Measurements from ENCODE around the gene TFDP2.
"Not testable (repeated sequence)": the region's sequence is repeated elsewhere in the genome, so short reads cannot be mapped to it uniquely, and the experiment has no call there.

The TFDP2 gene

GRCh38 chr3:142127941-142128658 lies 21.2 kb downstream of the TFDP2 start:
- no peak for DNase-seq

- DNase-seq: no peak
Measured at GRCh38 chr3:142124243-142124642, 25.1 kb downstream of the TFDP2 start.

- no peak for DNase-seq
Measured at GRCh38 chr3:142120707-142121106, 28.6 kb downstream of the TFDP2 start.

GRCh38 chr3:142118911-142119310 lies 30.4 kb downstream of the TFDP2 start:
- no peak for DNase-seq

GRCh38 chr3:142117056-142117851 lies 32.1 kb downstream of the TFDP2 start:
- no peak for DNase-seq

- no peak for DNase-seq
Measured at GRCh38 chr3:142115867-142116668, 33.3 kb downstream of the TFDP2 start.

- no peak for DNase-seq
Measured at GRCh38 chr3:142112601-142113000, 36.7 kb downstream of the TFDP2 start.

- DNase-seq: no peak
Measured at GRCh38 chr3:142106548-142106947, 42.8 kb downstream of the TFDP2 start.

GRCh38 chr3:142105991-142106390 lies 43.4 kb downstream of the TFDP2 start:
- no peak for DNase-seq

- DNase-seq: no peak
Measured at GRCh38 chr3:142104763-142105162, 44.6 kb downstream of the TFDP2 start.

GRCh38 chr3:142098964-142099363 lies 50.4 kb downstream of the TFDP2 start:
- DNase-seq: no peak

- no peak for DNase-seq
Measured at GRCh38 chr3:142097099-142097843, 52.1 kb downstream of the TFDP2 start.

- no peak for DNase-seq
Measured at GRCh38 chr3:142095841-142096240, 53.5 kb downstream of the TFDP2 start.

- not testable (repeated sequence) for DNase-seq
Measured at GRCh38 chr3:142088925-142089324, 60.4 kb downstream of the TFDP2 start.

GRCh38 chr3:142088522-142088921 lies 60.8 kb downstream of the TFDP2 start:
- DNase-seq: no peak

GRCh38 chr3:142087676-142088075 lies 61.7 kb downstream of the TFDP2 start:
- no peak for DNase-seq

- DNase-seq: no peak
Measured at GRCh38 chr3:142086581-142087090, 62.7 kb downstream of the TFDP2 start.

- DNase-seq: no peak
Measured at GRCh38 chr3:142081178-142081577, 68.2 kb downstream of the TFDP2 start.

- no peak for DNase-seq
Measured at GRCh38 chr3:142077859-142078500, 71.4 kb downstream of the TFDP2 start.

GRCh38 chr3:142077155-142077858 lies 72.0 kb downstream of the TFDP2 start:
- DNase-seq: no peak

- DNase-seq: not testable (repeated sequence)
Measured at GRCh38 chr3:142075656-142076055, 73.7 kb downstream of the TFDP2 start.

All from CD4-positive, alpha-beta T cell treated with Interferon gamma for 1 hour (primary cell).